Measurements from ENCODE around the gene WSCD2.

WSCD2 gene

DNA sequence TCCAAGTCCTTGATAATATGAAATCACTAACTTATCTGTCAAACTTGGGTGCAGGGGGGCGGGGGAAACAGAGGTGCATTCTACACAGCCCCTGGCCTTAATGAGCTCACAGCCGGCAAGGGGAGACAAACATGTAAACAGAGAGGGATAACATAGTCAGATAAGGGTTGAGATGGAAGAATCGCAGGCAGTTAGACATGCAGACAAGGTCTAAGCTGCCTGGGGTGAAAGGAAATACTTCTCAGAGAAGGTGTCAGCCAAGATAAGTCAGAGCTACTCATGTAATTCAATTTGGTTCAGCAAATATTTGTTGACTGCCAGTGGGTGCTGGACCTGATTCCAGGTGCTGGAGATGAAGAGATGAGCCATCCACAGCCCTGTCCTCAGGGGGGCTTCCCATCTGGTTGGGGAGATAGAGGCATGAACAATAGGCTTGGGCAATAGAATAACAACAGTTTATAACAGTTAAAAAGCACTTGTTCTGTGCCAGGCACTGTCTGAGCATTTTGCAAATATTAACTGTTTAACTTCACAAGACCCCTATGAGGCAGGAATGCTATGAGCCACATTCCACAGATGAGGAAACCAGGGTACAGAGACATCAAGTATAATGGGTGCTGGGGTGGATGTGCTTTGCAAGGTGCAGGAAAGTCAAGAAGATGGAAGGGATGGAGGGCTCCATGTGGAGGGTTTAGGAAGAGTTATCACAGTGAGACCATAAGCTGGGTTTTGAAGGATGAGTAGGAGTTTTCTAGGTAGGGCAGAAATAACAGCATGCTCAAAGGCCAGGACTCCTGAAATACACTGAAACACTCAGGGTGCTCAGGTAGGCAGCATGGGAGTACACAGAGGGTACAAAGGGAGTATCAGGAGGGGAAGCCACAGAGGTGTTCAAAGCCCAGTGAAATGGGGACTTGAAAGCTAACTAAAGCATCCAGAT, 79.0 kb downstream of the WSCD2 start:
- no peaks in the 10 kb centered on the region for H3K36me3 ChIP-seq (ENCODE audit: insufficient read depth, low read length)
- H2AFZ ChIP-seq (ENCODE audit: low read depth, low read length), result no peak overlapping the region
- H3K4me1 ChIP-seq (ENCODE audit: insufficient read depth, low read length), result no peaks in the 10 kb centered on the region
- no peak overlapping the region for H3K4me2 ChIP-seq (ENCODE audit: insufficient read depth, low read length)
- H3K27me3 ChIP-seq (ENCODE audit: insufficient read depth, low read length, poor library complexity), result no peaks in the 10 kb centered on the region
- H3K4me3 ChIP-seq (ENCODE audit: low read depth in 1 of 2, low read length in 2 of 2), result no peak overlapping the region
- ATAC-seq (ENCODE audit: insufficient read depth, low read depth) (no peak), DNase-seq (no peak)
- H3K27ac ChIP-seq (ENCODE audit: low read length), result no peak overlapping the region
- H3K79me2 ChIP-seq (ENCODE audit: insufficient read depth, low read length), result no peaks in the 10 kb centered on the region
- no peak for TF ChIP-seq EZH2 (IDR thresholded peaks at IDR 0.05; ENCODE audit: borderline replicate concordance, low read depth, low read length, severe bottlenecking)
- TF ChIP-seq, protein P1, sequence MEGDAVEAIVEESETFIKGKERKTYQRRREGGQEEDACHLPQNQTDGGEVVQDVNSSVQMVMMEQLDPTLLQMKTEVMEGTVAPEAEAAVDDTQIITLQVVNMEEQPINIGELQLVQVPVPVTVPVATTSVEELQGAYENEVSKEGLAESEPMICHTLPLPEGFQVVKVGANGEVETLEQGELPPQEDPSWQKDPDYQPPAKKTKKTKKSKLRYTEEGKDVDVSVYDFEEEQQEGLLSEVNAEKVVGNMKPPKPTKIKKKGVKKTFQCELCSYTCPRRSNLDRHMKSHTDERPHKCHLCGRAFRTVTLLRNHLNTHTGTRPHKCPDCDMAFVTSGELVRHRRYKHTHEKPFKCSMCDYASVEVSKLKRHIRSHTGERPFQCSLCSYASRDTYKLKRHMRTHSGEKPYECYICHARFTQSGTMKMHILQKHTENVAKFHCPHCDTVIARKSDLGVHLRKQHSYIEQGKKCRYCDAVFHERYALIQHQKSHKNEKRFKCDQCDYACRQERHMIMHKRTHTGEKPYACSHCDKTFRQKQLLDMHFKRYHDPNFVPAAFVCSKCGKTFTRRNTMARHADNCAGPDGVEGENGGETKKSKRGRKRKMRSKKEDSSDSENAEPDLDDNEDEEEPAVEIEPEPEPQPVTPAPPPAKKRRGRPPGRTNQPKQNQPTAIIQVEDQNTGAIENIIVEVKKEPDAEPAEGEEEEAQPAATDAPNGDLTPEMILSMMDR (IDR thresholded peaks at IDR 0.05; ENCODE audit: borderline replicate concordance, extremely low read depth, low read length, poor library complexity, severe bottlenecking), result no peak
- no peak overlapping the region for H3K9ac ChIP-seq (ENCODE audit: low read depth, low read length)
- H4K20me1 ChIP-seq (ENCODE audit: insufficient read depth, low read length), result no peaks in the 10 kb centered on the region
- no peaks in the 10 kb centered on the region for H3K9me3 ChIP-seq (ENCODE audit: insufficient read depth, low read length, severe bottlenecking)

DNA sequence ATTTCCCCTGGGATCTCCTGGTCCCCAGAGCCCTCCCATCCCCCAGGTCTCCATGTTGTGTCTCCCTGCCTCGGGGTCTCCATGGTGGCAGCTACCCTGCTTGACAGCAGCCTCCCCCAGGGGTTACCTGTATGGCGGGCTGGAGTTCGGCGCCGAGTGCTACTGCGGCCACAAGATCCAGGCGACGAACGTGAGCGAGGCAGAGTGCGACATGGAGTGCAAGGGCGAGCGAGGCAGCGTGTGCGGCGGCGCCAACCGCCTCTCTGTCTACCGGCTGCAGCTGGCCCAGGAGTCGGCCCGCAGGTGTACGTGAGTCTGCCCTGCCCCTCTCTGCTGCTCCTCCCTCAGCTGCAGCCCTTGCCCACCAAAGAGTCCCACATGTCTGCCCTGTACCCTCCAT, 80.9 kb downstream of the WSCD2 start:
- Histone ChIP-seq H3K27me3 (ENCODE audit: insufficient read depth, low read length, poor library complexity) (no peaks in the 10 kb centered on the region), H3K4me3 (ENCODE audit: low read depth in 1 of 2, low read length in 2 of 2) (no peak overlapping the region), H3K27ac (ENCODE audit: low read length) (no peak overlapping the region), H2AFZ (ENCODE audit: low read depth, low read length) (no peak overlapping the region), H3K79me2 (ENCODE audit: insufficient read depth, low read length) (no peaks in the 10 kb centered on the region), H3K9me3 (ENCODE audit: insufficient read depth, low read length, severe bottlenecking) (no peaks in the 10 kb centered on the region), H3K36me3 (ENCODE audit: insufficient read depth, low read length) (no peaks in the 10 kb centered on the region), H3K4me2 (ENCODE audit: insufficient read depth, low read length) (no peak overlapping the region), H3K9ac (ENCODE audit: low read depth, low read length) (no peak overlapping the region), H3K4me1 (ENCODE audit: insufficient read depth, low read length) (no peaks in the 10 kb centered on the region), H4K20me1 (ENCODE audit: insufficient read depth, low read length) (peaks cover 2% of the 10 kb centered on the region; the same call in 1 of the 2 replicates)
- no peak for TF ChIP-seq EZH2 (IDR thresholded peaks at IDR 0.05; ENCODE audit: borderline replicate concordance, low read depth, low read length, severe bottlenecking)
- TF ChIP-seq, protein P1 (IDR thresholded peaks at IDR 0.05; ENCODE audit: borderline replicate concordance, extremely low read depth, low read length, poor library complexity, severe bottlenecking), result no peak
- no peak for DNase-seq
- no peak for ATAC-seq (ENCODE audit: insufficient read depth, low read depth)

DNA sequence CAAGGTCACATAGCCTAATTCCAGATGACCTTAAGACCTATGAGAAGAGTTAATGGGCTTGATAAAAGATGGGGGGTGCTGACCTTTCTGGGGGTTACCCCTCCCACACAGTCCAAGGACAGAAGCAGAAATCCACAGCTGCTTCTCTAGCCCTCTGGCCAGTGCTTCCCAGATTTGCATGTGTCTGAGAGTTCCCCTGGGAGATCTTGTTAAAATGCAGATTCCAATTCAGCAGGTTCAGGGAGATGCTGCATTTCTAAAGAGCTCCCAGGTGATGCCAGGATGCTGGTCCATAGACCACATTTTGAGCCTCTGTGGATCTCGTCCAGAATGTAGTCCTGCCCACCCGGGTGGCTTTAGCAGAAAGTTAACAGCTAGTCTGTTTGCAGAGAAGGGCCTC, 82.1 kb downstream of the WSCD2 start:
- H3K4me3 ChIP-seq (ENCODE audit: low read depth in 1 of 2, low read length in 2 of 2), result no peak overlapping the region
- no peak overlapping the region for H2AFZ ChIP-seq (ENCODE audit: low read depth, low read length)
- H3K27ac ChIP-seq (ENCODE audit: low read length), result no peak overlapping the region
- no peaks in the 10 kb centered on the region for H3K27me3 ChIP-seq (ENCODE audit: insufficient read depth, low read length, poor library complexity)
- DNase-seq (no peak), ATAC-seq (ENCODE audit: insufficient read depth, low read depth) (no peak)
- H3K9me3 ChIP-seq (ENCODE audit: insufficient read depth, low read length, severe bottlenecking), result no peaks in the 10 kb centered on the region
- H3K79me2 ChIP-seq (ENCODE audit: insufficient read depth, low read length), result no peaks in the 10 kb centered on the region
- no peak overlapping the region for H3K9ac ChIP-seq (ENCODE audit: low read depth, low read length)
- no peak overlapping the region for H3K4me2 ChIP-seq (ENCODE audit: insufficient read depth, low read length)
- H3K4me1 ChIP-seq (ENCODE audit: insufficient read depth, low read length), result no peaks in the 10 kb centered on the region
- TF ChIP-seq, protein P1 (IDR thresholded peaks at IDR 0.05; ENCODE audit: borderline replicate concordance, extremely low read depth, low read length, poor library complexity, severe bottlenecking), result no peak
- TF ChIP-seq EZH2 (IDR thresholded peaks at IDR 0.05; ENCODE audit: borderline replicate concordance, low read depth, low read length, severe bottlenecking), result no peak
- no peaks in the 10 kb centered on the region for H3K36me3 ChIP-seq (ENCODE audit: insufficient read depth, low read length)
- peaks cover 2% of the 10 kb centered on the region; the same call in 1 of the 2 replicates for H4K20me1 ChIP-seq (ENCODE audit: insufficient read depth, low read length)
